HepG2 (cell line): ENCODE results near the gene SEPHS1. TPM values are rescaled to one million over a fixed set of nuclear protein-coding genes. Genes with fewer than 3 reads are reported as not detected.

Source experiments
- CAMTA2 ChIP-seq: sonication (generic); formaldehyde crosslinking; IDR thresholded peaks from 2 replicates; pipeline ENCODE4 v1.4.0; 2020; ENCODE audit warnings: mild to moderate bottlenecking, missing genetic modification reagents, borderline replicate concordance
- KDM6A ChIP-seq: IDR thresholded peaks from 2 replicates; pipeline ENCODE4 v1.6.1; 2016; ENCODE audit warnings: low read depth
- MTERF4 ChIP-seq: sonication (generic); formaldehyde crosslinking; IDR thresholded peaks from 2 replicates; pipeline ENCODE4 v1.8.0; 2023; ENCODE audit warnings: mild to moderate bottlenecking, missing genetic modification reagents
- RNF2 ChIP-seq: fragments of 450-650 bp; conservative IDR thresholded peaks from 2 replicates; pipeline ENCODE4 v1.6.1; 2016; ENCODE audit warnings: low read depth
- TSC22D2 ChIP-seq: sonication (generic); formaldehyde crosslinking; IDR thresholded peaks from 2 replicates; pipeline ENCODE4 v1.5.1; 2020; ENCODE audit warnings: missing genetic modification reagents, mild to moderate bottlenecking, borderline replicate concordance
- ZBTB46 ChIP-seq: sonication (generic); formaldehyde crosslinking; IDR thresholded peaks from 2 replicates; pipeline ENCODE4 v1.4.0; 2020; ENCODE audit warnings: mild to moderate bottlenecking, missing genetic modification reagents, borderline replicate concordance
- ZNF3 ChIP-seq: IDR thresholded peaks from 2 replicates; pipeline ENCODE4 v1.7.0; 2017; ENCODE audit warnings: inconsistent platforms
- ZNF382 ChIP-seq: sonication (generic); formaldehyde crosslinking; IDR thresholded peaks from 2 replicates; pipeline ENCODE4 v1.5.0; 2020; ENCODE audit warnings: missing genetic modification reagents, mild to moderate bottlenecking, borderline replicate concordance
- ZNF841 ChIP-seq: sonication (generic); formaldehyde crosslinking; IDR thresholded peaks from 2 replicates; pipeline ENCODE4 v1.8.1; 2023; ENCODE audit warnings: missing genetic modification reagents, borderline replicate concordance
- polyA plus RNA-seq, 8 experiments: library from polyadenylated mRNA; depleted of rRNA in 3 of 8; stranded (reverse) in 7 of 8; unstranded in 1 of 8; fragments of >200 nt; fragmentation: Illumina TruSeq in 4 of 8; extraction: Trizol in 4 of 8; gene quantifications; 2 replicates each; pipeline versions ENCODE4 v1.2.1 to v1.2.3, GENCODE V29; 2011 to 2016; ENCODE audit warnings: low read depth in 4 of 8, missing spikeins in 1 of 8, mixed read lengths in 1 of 8; ENCODE audit not compliant: insufficient read depth in 1 of 8
- total RNA-seq, 5 experiments: library from RNA; depleted of rRNA; stranded (reverse); fragments of >200 nt; fragmentation: Illumina TruSeq; extraction: Trizol; gene quantifications; 2 replicates each; pipeline ENCODE4 v1.2.3, GENCODE V29; 2016; ENCODE audit warnings: low read depth in 1 of 5
- TF ChIP-seq, protein P1 (sequence below): sonication (generic); formaldehyde crosslinking; IDR thresholded peaks from 2 replicates; pipeline ENCODE4 v1.9.0; 2021; ENCODE audit warnings: mild to moderate bottlenecking, missing genetic modification reagents
- TF ChIP-seq, protein P2 (sequence below): sonication (generic); formaldehyde crosslinking; IDR thresholded peaks from 2 replicates; pipeline ENCODE4 v1.4.0; 2020; ENCODE audit warnings: missing genetic modification reagents

Gene SEPHS1
- total and polyA plus RNA-seq, 2 of the 13 experiments (the other 11 are each of a cell fraction or from before 2014, with no cell fraction given) = 57.8 to 61.5 TPM

DNA sequence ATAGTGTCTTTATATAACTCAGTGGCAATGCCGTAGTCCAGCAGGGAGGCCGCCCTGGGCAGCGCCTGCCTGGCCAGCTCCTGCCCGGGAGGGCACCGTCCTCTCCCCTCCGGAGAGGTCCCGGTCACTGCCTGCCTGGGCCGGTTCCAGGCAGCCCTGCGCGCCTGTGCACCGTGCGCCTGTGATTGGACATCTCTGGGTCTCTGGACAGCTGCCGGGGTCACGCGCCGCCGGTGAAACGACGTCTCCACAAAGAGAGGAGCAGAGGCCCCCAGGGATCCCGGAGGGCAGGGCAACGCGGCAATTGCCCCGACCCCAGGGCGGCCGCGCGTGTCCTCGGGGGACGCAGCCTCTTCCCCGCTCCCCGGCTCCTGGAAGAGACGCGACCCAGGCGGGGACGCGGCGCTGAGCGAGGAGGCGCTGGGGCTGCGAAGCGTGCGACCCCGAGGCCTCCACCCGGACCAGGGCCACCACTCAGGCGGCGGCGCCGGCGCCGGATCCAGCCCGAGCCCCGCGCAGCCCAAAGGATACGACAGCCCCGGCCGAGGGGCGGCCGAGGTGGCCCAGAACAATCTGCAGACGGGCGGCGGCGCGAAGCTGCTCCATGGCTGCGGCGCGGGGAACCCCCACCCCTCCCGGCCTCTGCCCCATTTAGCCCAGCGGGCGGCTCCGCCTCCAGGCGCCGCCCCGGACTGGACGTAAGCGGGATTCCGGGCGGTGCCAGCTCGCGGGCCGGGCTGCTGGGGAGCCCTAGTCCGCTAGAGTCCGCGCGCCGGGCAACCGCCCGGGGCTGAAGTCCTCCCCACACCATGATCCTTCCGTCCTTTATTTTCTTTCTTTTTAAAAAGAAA, 48.4 kb downstream of the SEPHS1 start, which contains the start of gene PHYH (continued):
- TF ChIP-seq CAMTA2 = no peak
- no peak for TF ChIP-seq ZNF3 (CRISPR knock-in tag)
- no peak for TF ChIP-seq ZNF841 (CRISPR knock-in tag)
- no peak for TF ChIP-seq KDM6A (CRISPR knock-in tag)
- TF ChIP-seq ZBTB46 = no peak
- TF ChIP-seq RNF2 = peak; percentile 88; the same call in 1 of the 2 replicates
- no peak; the same call in none of the 2 replicates for TF ChIP-seq MTERF4
- TF ChIP-seq ZNF382 (CRISPR knock-in tag) = no peak
- TF ChIP-seq, protein P1, sequence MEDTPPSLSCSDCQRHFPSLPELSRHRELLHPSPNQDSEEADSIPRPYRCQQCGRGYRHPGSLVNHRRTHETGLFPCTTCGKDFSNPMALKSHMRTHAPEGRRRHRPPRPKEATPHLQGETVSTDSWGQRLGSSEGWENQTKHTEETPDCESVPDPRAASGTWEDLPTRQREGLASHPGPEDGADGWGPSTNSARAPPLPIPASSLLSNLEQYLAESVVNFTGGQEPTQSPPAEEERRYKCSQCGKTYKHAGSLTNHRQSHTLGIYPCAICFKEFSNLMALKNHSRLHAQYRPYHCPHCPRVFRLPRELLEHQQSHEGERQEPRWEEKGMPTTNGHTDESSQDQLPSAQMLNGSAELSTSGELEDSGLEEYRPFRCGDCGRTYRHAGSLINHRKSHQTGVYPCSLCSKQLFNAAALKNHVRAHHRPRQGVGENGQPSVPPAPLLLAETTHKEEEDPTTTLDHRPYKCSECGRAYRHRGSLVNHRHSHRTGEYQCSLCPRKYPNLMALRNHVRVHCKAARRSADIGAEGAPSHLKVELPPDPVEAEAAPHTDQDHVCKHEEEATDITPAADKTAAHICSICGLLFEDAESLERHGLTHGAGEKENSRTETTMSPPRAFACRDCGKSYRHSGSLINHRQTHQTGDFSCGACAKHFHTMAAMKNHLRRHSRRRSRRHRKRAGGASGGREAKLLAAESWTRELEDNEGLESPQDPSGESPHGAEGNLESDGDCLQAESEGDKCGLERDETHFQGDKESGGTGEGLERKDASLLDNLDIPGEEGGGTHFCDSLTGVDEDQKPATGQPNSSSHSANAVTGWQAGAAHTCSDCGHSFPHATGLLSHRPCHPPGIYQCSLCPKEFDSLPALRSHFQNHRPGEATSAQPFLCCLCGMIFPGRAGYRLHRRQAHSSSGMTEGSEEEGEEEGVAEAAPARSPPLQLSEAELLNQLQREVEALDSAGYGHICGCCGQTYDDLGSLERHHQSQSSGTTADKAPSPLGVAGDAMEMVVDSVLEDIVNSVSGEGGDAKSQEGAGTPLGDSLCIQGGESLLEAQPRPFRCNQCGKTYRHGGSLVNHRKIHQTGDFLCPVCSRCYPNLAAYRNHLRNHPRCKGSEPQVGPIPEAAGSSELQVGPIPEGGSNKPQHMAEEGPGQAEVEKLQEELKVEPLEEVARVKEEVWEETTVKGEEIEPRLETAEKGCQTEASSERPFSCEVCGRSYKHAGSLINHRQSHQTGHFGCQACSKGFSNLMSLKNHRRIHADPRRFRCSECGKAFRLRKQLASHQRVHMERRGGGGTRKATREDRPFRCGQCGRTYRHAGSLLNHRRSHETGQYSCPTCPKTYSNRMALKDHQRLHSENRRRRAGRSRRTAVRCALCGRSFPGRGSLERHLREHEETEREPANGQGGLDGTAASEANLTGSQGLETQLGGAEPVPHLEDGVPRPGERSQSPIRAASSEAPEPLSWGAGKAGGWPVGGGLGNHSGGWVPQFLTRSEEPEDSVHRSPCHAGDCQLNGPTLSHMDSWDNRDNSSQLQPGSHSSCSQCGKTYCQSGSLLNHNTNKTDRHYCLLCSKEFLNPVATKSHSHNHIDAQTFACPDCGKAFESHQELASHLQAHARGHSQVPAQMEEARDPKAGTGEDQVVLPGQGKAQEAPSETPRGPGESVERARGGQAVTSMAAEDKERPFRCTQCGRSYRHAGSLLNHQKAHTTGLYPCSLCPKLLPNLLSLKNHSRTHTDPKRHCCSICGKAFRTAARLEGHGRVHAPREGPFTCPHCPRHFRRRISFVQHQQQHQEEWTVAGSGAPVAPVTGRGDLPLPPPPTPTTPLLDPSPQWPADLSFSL (CRISPR knock-in tag) = no peak
- TF ChIP-seq, protein P2, sequence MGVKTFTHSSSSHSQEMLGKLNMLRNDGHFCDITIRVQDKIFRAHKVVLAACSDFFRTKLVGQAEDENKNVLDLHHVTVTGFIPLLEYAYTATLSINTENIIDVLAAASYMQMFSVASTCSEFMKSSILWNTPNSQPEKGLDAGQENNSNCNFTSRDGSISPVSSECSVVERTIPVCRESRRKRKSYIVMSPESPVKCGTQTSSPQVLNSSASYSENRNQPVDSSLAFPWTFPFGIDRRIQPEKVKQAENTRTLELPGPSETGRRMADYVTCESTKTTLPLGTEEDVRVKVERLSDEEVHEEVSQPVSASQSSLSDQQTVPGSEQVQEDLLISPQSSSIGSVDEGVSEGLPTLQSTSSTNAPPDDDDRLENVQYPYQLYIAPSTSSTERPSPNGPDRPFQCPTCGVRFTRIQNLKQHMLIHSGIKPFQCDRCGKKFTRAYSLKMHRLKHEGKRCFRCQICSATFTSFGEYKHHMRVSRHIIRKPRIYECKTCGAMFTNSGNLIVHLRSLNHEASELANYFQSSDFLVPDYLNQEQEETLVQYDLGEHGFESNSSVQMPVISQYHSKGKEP (CRISPR knock-in tag) = no peak
- no peak for TF ChIP-seq TSC22D2 (CRISPR knock-in tag)
